Superior temporal gyrus (tissue), 1 donor: ENCODE measurements around the gene SLC43A3.

Experiments
- DNase-seq: peaks from one replicate; pipeline ENCODE4 v3.0.0-alpha.2; 2016; ENCODE audit errors: extremely low spot score

The SLC43A3 gene

GRCh38 chr11:57427727-57428082, 784 bp upstream of the SLC43A3 start:
- DNase-seq = peak; percentile 31

GRCh38 chr11:57426439-57426928, 437 bp downstream of the SLC43A3 start:
- no peak for DNase-seq

- no peak for DNase-seq
Measured at GRCh38 chr11:57425565-57426438, 1.1 kb downstream of the SLC43A3 start.

GRCh38 chr11:57424792-57425564, 1.9 kb downstream of the SLC43A3 start:
- DNase-seq = no peak

- DNase-seq = no peak
Measured at GRCh38 chr11:57424137-57424791, 2.7 kb downstream of the SLC43A3 start.

GRCh38 chr11:57422669-57423068, 4.3 kb downstream of the SLC43A3 start:
- no peak for DNase-seq

- DNase-seq = no peak
Measured at GRCh38 chr11:57421805-57422204, 5.1 kb downstream of the SLC43A3 start.

- DNase-seq = no peak
Measured at GRCh38 chr11:57421066-57421465, 5.9 kb downstream of the SLC43A3 start.

GRCh38 chr11:57419146-57419545, 7.8 kb downstream of the SLC43A3 start:
- no peak for DNase-seq

- DNase-seq = no peak
Measured at GRCh38 chr11:57418131-57418530, 8.8 kb downstream of the SLC43A3 start.

- no peak for DNase-seq
Measured at GRCh38 chr11:57417056-57417455, 9.9 kb downstream of the SLC43A3 start.

GRCh38 chr11:57416436-57416835, 10.5 kb downstream of the SLC43A3 start:
- no peak for DNase-seq

- DNase-seq = no peak
Measured at GRCh38 chr11:57414612-57415212, 12.2 kb downstream of the SLC43A3 start.

GRCh38 chr11:57413681-57414080, 13.2 kb downstream of the SLC43A3 start:
- no peak for DNase-seq

GRCh38 chr11:57410287-57410686, 16.6 kb downstream of the SLC43A3 start:
- DNase-seq = no peak

GRCh38 chr11:57409321-57410100, 17.4 kb downstream of the SLC43A3 start:
- DNase-seq = no peak

- DNase-seq = no peak
Measured at GRCh38 chr11:57408771-57409170, 18.1 kb downstream of the SLC43A3 start.

GRCh38 chr11:57407941-57408475, 18.9 kb downstream of the SLC43A3 start:
- DNase-seq = no peak

GRCh38 chr11:57407010-57407920, 19.7 kb downstream of the SLC43A3 start:
- no peak for DNase-seq
